WI38 (cell line): ENCODE data around the gene SPOCK1.

ENCODE experiments used
- H3K4me3 ChIP-seq: 2 replicates; pipeline ENCODE4 v1.5.1; 2011; ENCODE audit warnings: low read depth, mild to moderate bottlenecking, control low read depth, low read length
- CTCF ChIP-seq: IDR thresholded peaks from 2 replicates; pipeline ENCODE4 v1.5.1; 2012; ENCODE audit warnings: low read depth, mild to moderate bottlenecking, control low read depth, low read length

Gene SPOCK1

GRCh38 chr5:137462816-137463520 lies 36.2 kb downstream of the SPOCK1 start:
- TF ChIP-seq CTCF: no peak
- H3K4me3 ChIP-seq: no peak overlapping the region

DNA sequence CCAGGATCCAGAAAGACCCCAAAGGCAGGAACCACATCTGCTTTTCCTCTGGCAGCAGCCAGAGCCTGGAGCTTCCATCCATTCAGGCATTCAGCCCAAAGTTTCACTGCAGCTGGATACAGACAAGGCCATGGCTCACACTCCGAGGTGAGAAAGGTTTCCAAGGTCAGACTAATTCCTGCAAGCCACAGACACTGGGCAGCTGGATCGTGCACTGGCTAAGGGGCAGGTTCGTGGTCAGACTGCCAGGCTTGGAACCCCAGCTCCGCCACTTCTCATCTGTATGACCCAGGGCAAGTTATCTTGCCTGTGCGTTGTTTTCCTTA lies 36.9 kb downstream of the SPOCK1 start:
- TF ChIP-seq CTCF: no peak
- no peak overlapping the region for H3K4me3 ChIP-seq

GRCh38 chr5:137461391-137462264 lies 37.5 kb downstream of the SPOCK1 start:
- 0 out of 2 replicates have a peak, but pooled peaks have one; percentile 8 for TF ChIP-seq CTCF
- no peak overlapping the region for H3K4me3 ChIP-seq

- no peak for TF ChIP-seq CTCF
- H3K4me3 ChIP-seq: no peak overlapping the region
Observed at GRCh38 chr5:137454671-137455070, 44.5 kb downstream of the SPOCK1 start.

GRCh38 chr5:137453483-137454080 lies 45.5 kb downstream of the SPOCK1 start:
- H3K4me3 ChIP-seq: no peak overlapping the region
- TF ChIP-seq CTCF: no peak

DNA sequence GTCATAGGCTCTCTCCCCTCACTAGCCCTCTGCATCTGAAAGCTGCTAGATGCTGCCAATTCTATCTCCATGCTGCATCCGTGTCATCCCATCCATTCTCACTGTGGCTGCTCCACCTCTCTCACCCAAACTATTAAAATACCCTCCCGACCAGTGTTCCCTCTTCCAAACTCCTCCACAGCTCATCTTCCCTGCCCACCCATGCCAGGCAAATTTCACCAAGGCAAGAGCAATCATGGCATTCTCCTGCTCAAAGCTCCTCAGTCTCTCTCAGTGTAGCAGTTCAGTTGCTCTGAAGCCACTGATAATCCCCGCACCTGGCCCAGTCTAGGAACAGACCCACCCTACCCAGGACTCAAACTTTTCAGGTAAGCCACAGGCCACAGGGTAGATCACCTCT lies 48.4 kb downstream of the SPOCK1 start:
- TF ChIP-seq CTCF: no peak
- H3K4me3 ChIP-seq: no peak overlapping the region

GRCh38 chr5:137448868-137449267 lies 50.3 kb downstream of the SPOCK1 start:
- no peak overlapping the region for H3K4me3 ChIP-seq
- TF ChIP-seq CTCF: no peak
